T-helper 22 cell (primary cell): ENCODE measurements around the gene ADAT1.
"Not testable (repeated sequence)": the region's sequence is repeated elsewhere in the genome, so short reads cannot be mapped to it uniquely, and the experiment has no call there.

ENCODE experiments used
- DNase-seq: peaks from one replicate; pipeline ENCODE4 v3.0.0-alpha.2; 2020; ENCODE audit warnings: low read depth

The ADAT1 gene

GRCh38 chr16:75620326-75621169 is 2.5 kb downstream of the ADAT1 start:
- DNase-seq: peak; percentile 8

- DNase-seq: no peak
Observed at GRCh38 chr16:75618780-75619179, 4.3 kb downstream of the ADAT1 start.

GRCh38 chr16:75617121-75617520 is 6.0 kb downstream of the ADAT1 start:
- no peak for DNase-seq

- no peak for DNase-seq
Observed at GRCh38 chr16:75616521-75617010, 6.5 kb downstream of the ADAT1 start.

GRCh38 chr16:75615619-75616018 is 7.5 kb downstream of the ADAT1 start:
- DNase-seq: no peak

GRCh38 chr16:75614066-75614897 is 8.8 kb downstream of the ADAT1 start:
- no peak for DNase-seq

- no peak for DNase-seq
Observed at GRCh38 chr16:75606507-75606906, 16.6 kb downstream of the ADAT1 start.

GRCh38 chr16:75603241-75603640 is 19.8 kb downstream of the ADAT1 start:
- DNase-seq: no peak

- no peak for DNase-seq
Observed at GRCh38 chr16:75599452-75600277, 23.4 kb downstream of the ADAT1 start.

GRCh38 chr16:75593825-75594820 is 29.0 kb downstream of the ADAT1 start:
- DNase-seq: no peak

- DNase-seq: no peak
Observed at GRCh38 chr16:75593308-75593707, 29.8 kb downstream of the ADAT1 start.

- DNase-seq: not testable (repeated sequence)
Observed at GRCh38 chr16:75591927-75592326, 31.2 kb downstream of the ADAT1 start.

GRCh38 chr16:75590920-75591843 is 31.9 kb downstream of the ADAT1 start:
- no peak for DNase-seq

- DNase-seq: no peak
Observed at GRCh38 chr16:75589306-75589705, 33.8 kb downstream of the ADAT1 start.

- DNase-seq: no peak
Observed at GRCh38 chr16:75588716-75589115, 34.4 kb downstream of the ADAT1 start.

GRCh38 chr16:75584108-75584507 is 39.0 kb downstream of the ADAT1 start:
- DNase-seq: no peak

- DNase-seq: no peak
Observed at GRCh38 chr16:75579281-75579834, 43.7 kb downstream of the ADAT1 start.

- DNase-seq: no peak
Observed at GRCh38 chr16:75578725-75579124, 44.4 kb downstream of the ADAT1 start.

- no peak for DNase-seq
Observed at GRCh38 chr16:75578212-75578611, 44.9 kb downstream of the ADAT1 start.
